A549 (cell line): ENCODE results near the gene SORCS2. TPM values are rescaled to one million over a fixed set of nuclear protein-coding genes. Genes with fewer than 3 reads are reported as not detected.

Source experiments
- ATAC-seq, 2 experiments: fragments of 200-7000 bp in 1 of 2; fragments of >200 bp in 1 of 2; cut with Nextera tagmentation in 1 of 2; cut with Tn5 transposase in 1 of 2; 3 replicates each; pipeline versions ENCODE4 v1.8.0 to v1.9.1; 2018 to 2020; ENCODE audit warnings: mild to moderate bottlenecking in 1 of 2, moderate library complexity in 1 of 2
- CTCF ChIA-PET: fragments of 300-600 bp; sonication (Branson Sonifier 250); formaldehyde crosslinking; extraction: SDS; loops from one replicate; lab custom pipeline; 2021; ENCODE audit warnings: antibody characterized with exemption, inconsistent platforms; lab: Yijun Ruan, JAX
- POLR2A ChIA-PET: fragments of 350-600 bp; formaldehyde crosslinking; extraction: SDS; loops from one replicate; lab custom pipeline; 2021; ENCODE audit warnings: antibody characterized with exemption, inconsistent platforms; lab: Yijun Ruan, JAX
- DNase-seq, 2 experiments: peaks; one replicate each; pipeline versions ENCODE4 v3.0.0 to v3.0.0-alpha.2; 2011 to 2016; ENCODE audit warnings: low read depth in 1 of 2, low spot score in 1 of 2
- FAIRE-seq: peaks from 2 replicates; lab custom pipeline; 2011; peaks lifted over from hg19 to GRCh38; lab: Jason Lieb, UNC
- H3K27ac ChIP-seq, 2 experiments: fragments of >200 bp; sonication (Bioruptor Twin); formaldehyde crosslinking; 3 replicates each; pipeline ENCODE4 v1.5.1; 2016 to 2017
- H3K4me1 ChIP-seq: fragments of >200 bp; sonication (Bioruptor Twin); formaldehyde crosslinking; 3 replicates; pipeline ENCODE4 v1.6.1; 2016
- H3K4me2 ChIP-seq: fragments of >200 bp; sonication (Bioruptor Twin); formaldehyde crosslinking; 3 replicates; pipeline ENCODE4 v1.6.1; 2016
- H3K4me3 ChIP-seq: fragments of >200 bp; sonication (Bioruptor Twin); formaldehyde crosslinking; 3 replicates; pipeline ENCODE4 v1.5.1; 2016
- H3K9me3 ChIP-seq: fragments of >200 bp; sonication (Bioruptor Twin); formaldehyde crosslinking; 3 replicates; pipeline ENCODE4 v1.6.1; 2016
- BHLHE40 ChIP-seq: IDR thresholded peaks from 2 replicates; pipeline ENCODE4 v1.6.1; 2012; ENCODE audit warnings: low read depth, low read length, inconsistent platforms
- CBX2 ChIP-seq: fragments of 200-600 bp; sonication (generic); IDR thresholded peaks from 2 replicates; pipeline ENCODE4 v1.6.1; 2016; ENCODE audit warnings: low read depth, mild to moderate bottlenecking, borderline replicate concordance
- CHD2 ChIP-seq: fragments of 150-350 bp; IDR thresholded peaks from 2 replicates; pipeline ENCODE4 v1.6.1; 2014; ENCODE audit warnings: low read length; ENCODE audit not compliant: partially characterized antibody
- E2F6 ChIP-seq: IDR thresholded peaks from 2 replicates; pipeline ENCODE4 v1.6.1; 2012; ENCODE audit warnings: low read depth, borderline replicate concordance
- ELK1 ChIP-seq: fragments of 150-350 bp; IDR thresholded peaks from 2 replicates; pipeline ENCODE4 v1.6.1; 2014; ENCODE audit warnings: low read depth, mild to moderate bottlenecking, low read length
- ESRRA ChIP-seq: fragments of 150-350 bp; IDR thresholded peaks from 2 replicates; pipeline ENCODE4 v1.6.1; 2014; ENCODE audit warnings: mild to moderate bottlenecking, low read length, borderline replicate concordance
- FOSL2 ChIP-seq, 2 experiments: fragments of 450-650 bp in 1 of 2; fragments of >200 bp in 1 of 2; sonication (Bioruptor Twin) in 1 of 2; formaldehyde crosslinking; IDR thresholded peaks; 2 replicates each; pipeline versions ENCODE4 v1.5.0 to v1.6.1; 2016 to 2020; ENCODE audit warnings: mild to moderate bottlenecking in 1 of 2, moderate library complexity in 1 of 2
- FOXS1 ChIP-seq: fragments of 250-450 bp; sonication (Bioruptor Pico); IDR thresholded peaks from 2 replicates; pipeline ENCODE4 v1.5.0; 2020; ENCODE audit warnings: mild to moderate bottlenecking, moderate library complexity
- HMGXB4 ChIP-seq: fragments of 250-450 bp; sonication (Bioruptor Pico); IDR thresholded peaks from 2 replicates; pipeline ENCODE4 v1.5.0; 2021; ENCODE audit warnings: mild to moderate bottlenecking, moderate library complexity, borderline replicate concordance
- HOXA7 ChIP-seq: fragments of 250-450 bp; sonication (Bioruptor Pico); IDR thresholded peaks from 2 replicates; pipeline ENCODE4 v1.5.0; 2020; ENCODE audit warnings: mild to moderate bottlenecking, moderate library complexity
- KDM1A ChIP-seq: fragments of 200-600 bp; sonication (generic); IDR thresholded peaks from 2 replicates; pipeline ENCODE4 v1.6.1; 2016; ENCODE audit warnings: low read depth, mild to moderate bottlenecking
- MAX ChIP-seq: IDR thresholded peaks from 2 replicates; pipeline ENCODE4 v1.6.1; 2012
- MAZ ChIP-seq: fragments of 150-350 bp; IDR thresholded peaks from 2 replicates; pipeline ENCODE4 v1.6.1; 2014; ENCODE audit warnings: antibody characterized with exemption, low read depth, low read length, borderline replicate concordance
- MYC ChIP-seq: IDR thresholded peaks from 2 replicates; pipeline ENCODE4 v1.6.1; 2012; ENCODE audit warnings: mild to moderate bottlenecking, inconsistent platforms, low read length, improper control_type of control experiment, borderline replicate concordance
- NFE2L2 ChIP-seq: fragments of 150-350 bp; conservative IDR thresholded peaks from 2 replicates; pipeline ENCODE4 v1.6.1; 2014; ENCODE audit warnings: low read length
- NPAS2 ChIP-seq: fragments of 250-450 bp; sonication (Bioruptor Pico); IDR thresholded peaks from 2 replicates; pipeline ENCODE4 v1.8.0; 2022; ENCODE audit warnings: mild to moderate bottlenecking, moderate library complexity, borderline replicate concordance
- PBX3 ChIP-seq: IDR thresholded peaks from 2 replicates; pipeline ENCODE4 v1.6.1; 2012
- POLR2A ChIP-seq: IDR thresholded peaks from 2 replicates; pipeline ENCODE4 v1.6.1; 2012; ENCODE audit warnings: mild to moderate bottlenecking, low read length
- REST ChIP-seq: fragments of 200-600 bp; sonication (generic); IDR thresholded peaks from 2 replicates; pipeline ENCODE4 v1.6.1; 2016; ENCODE audit warnings: antibody characterized with exemption, mild to moderate bottlenecking, moderate library complexity
- SMC3 ChIP-seq: fragments of >200 bp; sonication (Bioruptor Twin); formaldehyde crosslinking; IDR thresholded peaks from 3 replicates; pipeline ENCODE4 v1.6.1; 2018; ENCODE audit warnings: inconsistent platforms
- TP53 ChIP-seq: fragments of 250-450 bp; sonication (Bioruptor Pico); IDR thresholded peaks from 2 replicates; pipeline ENCODE4 v1.5.0; 2021; ENCODE audit warnings: mild to moderate bottlenecking, moderate library complexity
- USF2 ChIP-seq: fragments of 450-650 bp; IDR thresholded peaks from 2 replicates; pipeline ENCODE4 v1.6.1; 2014; ENCODE audit warnings: antibody characterized with exemption
- ZFP36 ChIP-seq: fragments of 450-650 bp; IDR thresholded peaks from 2 replicates; pipeline ENCODE4 v1.6.1; 2014; ENCODE audit warnings: borderline replicate concordance; ENCODE audit not compliant: partially characterized antibody
- ZSCAN20 ChIP-seq: fragments of 250-450 bp; sonication (Bioruptor Pico); IDR thresholded peaks from 2 replicates; pipeline ENCODE4 v1.8.0; 2022; ENCODE audit warnings: mild to moderate bottlenecking, moderate library complexity
- WGBS: methylation state at CpG from one replicate; pipeline ENCODE4 v1.1.6; 2017; ENCODE audit errors: missing lambda C conversion rate; 5-methylcytosine and 5-hydroxymethylcytosine counted together
- polyA plus RNA-seq, 4 experiments: library from polyadenylated mRNA; depleted of rRNA in 3 of 4; stranded (reverse); fragments of >200 nt; fragmentation: RNase III in 1 of 4; extraction: RNeasy Plus Mini Kit Qiagen cat#74134 plus additional on column Dnase treatment in 1 of 4; gene quantifications; 2 replicates in 3 of 4; 3 replicates in 1 of 4; pipeline ENCODE4 v1.2.3, GENCODE V29; 2011 to 2017

Gene SORCS2
- polyA plus RNA-seq, 2 of the 4 experiments (the other 2 are of a cell fraction) = 1.4 to 4.6 TPM

- no peak for TF ChIP-seq KDM1A
- no peak for TF ChIP-seq FOSL2 (IDR thresholded peaks at IDR 0.05)
- no peak for TF ChIP-seq FOSL2 (CRISPR knock-in tag; IDR thresholded peaks at IDR 0.05)
- TF ChIP-seq ZFP36 = no peak
- no peak for TF ChIP-seq CBX2
- TF ChIP-seq HOXA7 = no peak
- no peak for TF ChIP-seq FOXS1
Observed at GRCh38 chr4:7501873-7502272, 309.5 kb downstream of the SORCS2 start.

GRCh38 chr4:7503559-7504249 lies 311.4 kb downstream of the SORCS2 start:
- POLR2A ChIA-PET = no interaction called here

More at GRCh38 chr4:7501873-7502272, 309.5 kb downstream of the SORCS2 start:
- no peak for FAIRE-seq
- Histone ChIP-seq H3K4me2 (no peak overlapping the region), H3K9me3 (no peaks in the 10 kb centered on the region), H3K4me3 (no peak overlapping the region), H3K4me1 (no peaks in the 10 kb centered on the region), H3K27ac (no peak overlapping the region)
- 53% methylated on average over 10 of the region's 11 CpGs for WGBS
- no peak for ATAC-seq
- ChIA-PET POLR2A (no interaction called here), CTCF (no interaction called here)
- DNase-seq = no peak

More at GRCh38 chr4:7503559-7504249, 311.4 kb downstream of the SORCS2 start:
- no peak for TF ChIP-seq CBX2
- no peak for TF ChIP-seq TP53
- TF ChIP-seq POLR2A = no peak
- TF ChIP-seq SMC3 = no peak
- no peak for TF ChIP-seq ELK1
- no peak for TF ChIP-seq MYC
- no peak for TF ChIP-seq REST
- no peak for TF ChIP-seq BHLHE40
- no peak for TF ChIP-seq ZSCAN20 (CRISPR knock-in tag)
- no peak for TF ChIP-seq PBX3
- no peak for TF ChIP-seq ESRRA
- no peak for TF ChIP-seq NPAS2 (CRISPR knock-in tag)
- no peak for TF ChIP-seq USF2
- TF ChIP-seq HMGXB4 (CRISPR knock-in tag) = no peak
- TF ChIP-seq MAX = no peak
- no peak for TF ChIP-seq NFE2L2
- TF ChIP-seq MAZ = no peak
- no peak for TF ChIP-seq E2F6
- no peak for TF ChIP-seq CHD2
- Histone ChIP-seq H3K27ac (no peak overlapping the region), H3K4me2 (no peak overlapping the region), H3K4me3 (no peak overlapping the region), H3K4me1 (no peaks in the 10 kb centered on the region), H3K9me3 (no peaks in the 10 kb centered on the region)
- no peak for DNase-seq
- 45% methylated on average over 9 of the region's 15 CpGs for WGBS
- CTCF ChIA-PET = interaction anchor here (1.1 kb wide), 1 partner anchor 10 kb away, joined by 3 read pairs; no protein-coding TSS in a partner anchor
- no peak for ATAC-seq
- FAIRE-seq = no peak
